HG03064 (cell line): Measurements from ENCODE around the gene ZNF830.
"Not testable (repeated sequence)": the region's sequence is repeated elsewhere in the genome, so short reads cannot be mapped to it uniquely, and the experiment has no call there.

Experiments
- ATAC-seq: cut with Tn5 transposase; IDR thresholded peaks from one replicate; pipeline ENCODE4 v1.9.1; 2021; ENCODE audit warnings: low read depth; ENCODE audit not compliant: unreplicated experiment

ZNF830 gene, protein sequence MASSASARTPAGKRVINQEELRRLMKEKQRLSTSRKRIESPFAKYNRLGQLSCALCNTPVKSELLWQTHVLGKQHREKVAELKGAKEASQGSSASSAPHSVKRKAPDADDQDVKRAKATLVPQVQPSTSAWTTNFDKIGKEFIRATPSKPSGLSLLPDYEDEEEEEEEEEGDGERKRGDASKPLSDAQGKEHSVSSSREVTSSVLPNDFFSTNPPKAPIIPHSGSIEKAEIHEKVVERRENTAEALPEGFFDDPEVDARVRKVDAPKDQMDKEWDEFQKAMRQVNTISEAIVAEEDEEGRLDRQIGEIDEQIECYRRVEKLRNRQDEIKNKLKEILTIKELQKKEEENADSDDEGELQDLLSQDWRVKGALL

DNA sequence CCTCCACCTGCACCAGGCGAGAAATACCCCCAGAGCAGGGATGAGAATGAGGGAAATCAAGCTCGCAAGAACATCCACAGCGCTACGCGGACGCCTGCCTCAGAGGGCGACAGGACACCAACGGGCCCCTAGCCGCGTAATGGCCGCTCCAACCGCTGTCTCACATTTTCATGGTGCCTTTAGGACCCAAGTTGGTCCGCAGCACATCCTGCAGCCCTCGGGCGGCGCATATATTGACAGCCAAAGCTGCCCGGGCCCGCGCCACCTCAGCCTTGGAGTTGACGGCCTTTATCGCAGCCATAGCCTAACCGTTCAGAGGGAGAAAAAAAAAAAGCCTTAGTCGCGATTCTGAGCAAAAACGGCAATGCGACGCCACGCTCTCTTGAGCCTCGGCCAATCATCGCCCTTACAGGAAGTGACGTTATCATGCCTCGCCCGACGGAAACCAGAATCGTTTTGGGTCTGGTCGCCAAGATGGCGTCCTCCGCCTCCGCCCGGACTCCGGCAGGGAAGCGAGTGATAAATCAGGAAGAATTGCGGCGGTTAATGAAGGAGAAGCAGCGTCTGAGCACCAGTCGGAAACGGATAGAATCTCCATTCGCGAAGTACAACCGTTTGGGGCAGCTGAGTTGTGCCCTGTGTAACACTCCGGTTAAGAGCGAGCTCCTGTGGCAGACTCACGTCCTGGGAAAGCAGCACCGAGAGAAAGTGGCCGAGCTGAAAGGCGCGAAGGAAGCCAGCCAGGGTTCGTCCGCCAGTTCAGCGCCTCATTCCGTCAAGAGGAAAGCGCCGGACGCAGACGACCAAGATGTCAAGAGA lies at the start of gene ZNF830, which contains the start of gene CCT6B:
ZNF830 (plus strand) TSS at position 448 of the 819 bp plus-strand sequence; CDS start at position 475, 27 bp downstream.
CCT6B (minus strand) TSS at position 368 of the 819 bp plus-strand sequence; CDS start at position 301, 67 bp downstream.
- ATAC-seq: peak; percentile 81

DNA sequence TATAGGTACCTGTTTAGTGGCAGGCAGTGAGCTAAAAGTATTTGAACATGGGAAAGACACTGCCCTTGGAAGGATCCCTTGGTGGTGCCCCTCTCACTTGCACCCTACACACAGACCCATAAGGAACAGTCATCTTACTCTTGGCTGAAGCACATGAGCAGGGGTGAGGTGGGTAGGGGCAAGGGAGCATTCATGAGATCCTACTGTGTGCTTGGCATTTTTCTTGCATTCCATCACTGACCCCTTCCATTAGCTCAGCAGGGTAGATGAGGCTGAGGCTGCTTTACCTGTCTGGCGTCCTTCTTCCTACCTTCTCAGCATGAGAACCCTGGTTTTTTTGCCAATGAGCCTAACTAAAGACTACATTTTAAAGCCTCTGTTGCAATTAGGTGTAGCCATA lies 48.3 kb upstream of the ZNF830 start:
- ATAC-seq: no peak

GRCh38 chr17:34916120-34916519 lies 45.2 kb upstream of the ZNF830 start:
- ATAC-seq: no peak

GRCh38 chr17:34917381-34917780 lies 44.0 kb upstream of the ZNF830 start:
- ATAC-seq: no peak

DNA sequence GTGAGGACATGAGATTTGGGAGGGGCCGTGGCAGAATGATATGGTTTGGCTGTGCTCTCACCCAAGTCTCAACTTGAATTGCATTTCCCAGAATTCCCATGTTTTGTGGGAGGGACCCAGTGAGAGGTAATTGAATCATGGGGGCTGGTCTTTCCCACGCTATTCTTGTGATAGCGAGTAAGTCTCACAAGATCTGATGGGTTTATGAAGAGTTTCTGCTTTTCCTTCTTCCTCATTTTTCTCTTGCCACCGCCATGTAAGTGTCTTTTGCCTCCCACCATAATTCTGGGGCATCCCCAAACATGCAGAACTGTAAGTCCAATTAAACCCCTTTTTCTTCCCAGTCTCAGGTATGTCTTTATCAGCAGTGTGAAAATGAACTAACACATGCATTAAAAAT lies 40.7 kb upstream of the ZNF830 start:
- no peak for ATAC-seq

DNA sequence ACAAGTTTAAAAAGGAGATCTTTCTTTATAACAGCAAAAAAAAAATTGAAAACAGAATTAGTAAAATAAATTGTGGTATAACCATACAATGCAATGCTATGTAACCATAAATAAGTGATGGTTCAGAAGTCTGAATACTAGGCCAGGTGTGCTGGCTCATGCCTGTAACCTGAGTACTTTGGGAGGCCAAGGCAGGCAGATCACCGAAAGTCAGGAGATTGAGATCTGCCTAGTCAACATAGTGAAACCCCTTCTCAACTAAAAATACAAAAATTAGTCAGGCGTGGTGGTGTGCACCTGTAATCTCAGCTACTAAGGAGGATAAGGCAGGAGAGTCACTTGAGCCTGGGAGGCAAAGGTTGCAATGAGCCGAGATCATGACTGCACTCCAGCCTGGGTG lies 34.7 kb upstream of the ZNF830 start:
- no peak for ATAC-seq

- ATAC-seq: no peak
Measured at GRCh38 chr17:34930283-34930682, 31.1 kb upstream of the ZNF830 start.

DNA sequence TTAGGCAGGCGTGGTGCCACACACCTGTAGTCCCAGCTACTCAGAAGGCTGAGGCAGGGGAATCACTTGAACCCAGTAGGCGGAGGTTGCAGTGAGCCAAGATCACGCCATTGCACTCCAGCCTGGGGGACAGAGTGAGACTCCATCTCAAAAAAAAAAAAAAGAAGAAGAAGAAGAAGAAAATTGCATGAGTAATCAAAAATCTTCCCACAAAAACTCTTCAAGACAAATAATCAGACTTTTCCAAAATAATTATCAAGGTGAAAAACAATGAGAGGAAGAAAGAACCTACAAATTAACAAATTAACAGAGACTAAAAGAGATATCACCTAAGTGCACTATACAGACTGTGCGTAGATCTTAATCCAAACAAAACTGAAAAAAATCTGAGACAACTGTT lies 10.6 kb upstream of the ZNF830 start:
- not testable (repeated sequence) for ATAC-seq

DNA sequence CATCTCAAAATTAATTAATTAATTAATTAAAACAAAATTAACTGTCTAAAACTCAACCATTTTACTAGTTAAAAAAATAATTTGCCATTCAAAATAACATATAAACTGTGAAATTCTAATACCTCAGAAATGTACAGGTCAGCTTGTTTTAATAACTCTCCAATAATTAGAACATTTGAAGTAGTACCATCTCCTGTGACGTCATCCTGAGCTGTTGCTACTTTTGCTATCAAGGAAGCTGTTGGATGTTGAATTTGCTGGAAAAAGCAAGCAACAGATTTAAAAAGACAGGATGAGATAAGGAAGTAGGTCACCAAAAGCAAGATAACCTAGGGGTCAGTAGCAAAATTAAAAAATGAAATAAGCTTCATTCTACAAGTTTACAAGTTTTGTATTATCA lies 2.9 kb upstream of the ZNF830 start:
- ATAC-seq: no peak

DNA sequence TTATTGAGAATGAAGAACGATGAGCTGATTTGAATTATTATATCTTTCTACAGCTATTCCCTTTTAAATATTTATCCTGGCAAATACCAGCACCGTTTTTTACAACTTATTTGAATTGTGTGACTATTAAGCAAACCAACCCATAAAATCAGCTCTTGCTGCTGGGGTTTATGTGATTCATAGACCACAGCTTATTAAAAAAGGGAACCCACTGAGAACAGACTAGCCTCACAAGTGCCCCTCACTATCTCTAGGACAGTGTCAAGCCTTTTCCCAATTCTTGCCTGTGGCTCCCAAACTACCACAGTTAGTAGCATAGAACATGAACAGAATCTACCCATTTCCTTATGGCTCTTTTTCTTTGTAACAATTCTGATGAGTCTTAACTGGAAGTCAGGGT lies 12.8 kb downstream of the ZNF830 start:
- no peak for ATAC-seq

GRCh38 chr17:34974794-34975785 lies 13.8 kb downstream of the ZNF830 start:
- no peak for ATAC-seq

- ATAC-seq: no peak
Measured at GRCh38 chr17:34979153-34979552, 17.8 kb downstream of the ZNF830 start.

GRCh38 chr17:34979650-34980352 lies 18.5 kb downstream of the ZNF830 start:
- ATAC-seq: no peak

DNA sequence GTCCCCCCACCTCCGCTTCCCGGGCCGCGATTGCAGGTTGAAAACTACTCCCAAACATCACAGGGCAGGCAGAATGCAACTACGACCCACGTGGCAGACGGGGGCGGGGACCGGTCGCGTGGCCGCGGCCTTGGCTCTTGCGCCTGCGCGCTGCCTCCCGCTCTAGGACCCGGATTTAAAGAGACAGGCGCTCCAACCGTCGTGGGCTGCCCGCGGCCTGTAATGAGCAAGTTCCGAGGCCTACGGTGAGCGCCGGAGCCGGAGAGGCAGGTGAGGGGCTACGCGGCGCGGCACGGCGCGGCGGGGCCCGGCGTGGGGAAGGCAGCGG lies 19.0 kb downstream of the ZNF830 start, which contains the start of gene LIG3:
LIG3 (plus strand) TSS at position 160 of the 328 bp plus-strand sequence. CDS start 2,494 bp downstream, outside the sequence.
- peak; percentile 63 for ATAC-seq

- ATAC-seq: peak; percentile 76
Measured at GRCh38 chr17:34980681-34981537, 19.6 kb downstream of the ZNF830 start.

DNA sequence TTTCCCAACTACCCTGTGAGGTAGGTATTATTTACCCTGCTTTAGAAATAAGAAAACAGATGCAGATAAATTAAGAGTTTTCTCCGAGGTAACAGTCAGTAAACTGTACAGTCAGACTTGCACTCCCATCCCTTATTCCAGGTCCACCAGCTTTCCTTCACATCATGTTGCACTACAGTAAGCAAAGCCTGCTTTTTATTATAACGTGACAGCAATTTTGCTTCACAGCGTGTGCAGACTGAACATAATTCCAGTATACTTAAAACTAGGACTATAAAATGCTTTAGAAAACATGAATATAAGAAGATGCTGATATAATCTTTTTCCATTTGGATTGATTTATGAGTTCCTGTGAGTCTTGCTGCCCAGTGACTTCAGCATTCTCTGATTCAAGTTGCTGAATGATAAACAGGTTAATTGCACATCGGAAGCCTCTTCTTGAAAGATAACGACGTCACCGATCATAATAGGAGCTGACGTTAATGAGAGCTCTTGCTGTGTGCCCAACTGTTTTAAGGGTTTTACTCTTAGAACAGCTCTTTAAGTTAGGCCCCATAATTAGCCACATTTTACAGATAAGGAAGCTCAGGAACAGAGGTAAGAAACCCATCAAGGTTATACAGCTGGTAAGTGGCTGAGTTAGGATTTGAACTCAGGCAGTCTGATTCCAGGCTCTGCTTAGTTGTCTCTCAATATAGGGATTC lies 20.4 kb downstream of the ZNF830 start:
- no peak for ATAC-seq

GRCh38 chr17:34987232-34987631 lies 25.9 kb downstream of the ZNF830 start:
- ATAC-seq: no peak

- ATAC-seq: no peak
Measured at GRCh38 chr17:34988644-34989043, 27.3 kb downstream of the ZNF830 start.
